ENCODE data around the gene PNRC1.

Gene PNRC1

DNA sequence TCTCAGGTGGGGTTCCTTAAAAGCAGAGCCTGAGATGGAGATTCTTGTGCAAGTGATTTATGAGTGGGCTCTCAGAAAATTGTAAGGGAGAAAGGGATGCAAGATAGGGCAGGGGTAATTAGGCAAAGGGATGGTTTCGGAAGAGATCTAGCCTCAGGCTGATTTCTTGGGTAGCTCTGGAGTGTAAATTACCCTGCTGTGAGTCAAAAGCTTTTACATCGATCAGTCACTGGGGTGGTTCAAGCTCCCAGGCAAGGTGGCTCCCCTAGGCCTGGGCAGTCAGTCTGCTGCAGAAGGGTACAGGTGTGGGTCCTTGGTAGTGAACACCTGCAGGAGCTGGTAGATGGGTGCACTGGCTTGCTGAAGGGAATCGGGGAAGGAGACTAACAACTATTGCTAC lies 54.2 kb downstream of the PNRC1 start:
- no peak for DNase-seq (ENCODE audit: low read depth)
- TF ChIP-seq, protein P1, sequence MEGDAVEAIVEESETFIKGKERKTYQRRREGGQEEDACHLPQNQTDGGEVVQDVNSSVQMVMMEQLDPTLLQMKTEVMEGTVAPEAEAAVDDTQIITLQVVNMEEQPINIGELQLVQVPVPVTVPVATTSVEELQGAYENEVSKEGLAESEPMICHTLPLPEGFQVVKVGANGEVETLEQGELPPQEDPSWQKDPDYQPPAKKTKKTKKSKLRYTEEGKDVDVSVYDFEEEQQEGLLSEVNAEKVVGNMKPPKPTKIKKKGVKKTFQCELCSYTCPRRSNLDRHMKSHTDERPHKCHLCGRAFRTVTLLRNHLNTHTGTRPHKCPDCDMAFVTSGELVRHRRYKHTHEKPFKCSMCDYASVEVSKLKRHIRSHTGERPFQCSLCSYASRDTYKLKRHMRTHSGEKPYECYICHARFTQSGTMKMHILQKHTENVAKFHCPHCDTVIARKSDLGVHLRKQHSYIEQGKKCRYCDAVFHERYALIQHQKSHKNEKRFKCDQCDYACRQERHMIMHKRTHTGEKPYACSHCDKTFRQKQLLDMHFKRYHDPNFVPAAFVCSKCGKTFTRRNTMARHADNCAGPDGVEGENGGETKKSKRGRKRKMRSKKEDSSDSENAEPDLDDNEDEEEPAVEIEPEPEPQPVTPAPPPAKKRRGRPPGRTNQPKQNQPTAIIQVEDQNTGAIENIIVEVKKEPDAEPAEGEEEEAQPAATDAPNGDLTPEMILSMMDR (IDR thresholded peaks at IDR 0.05; ENCODE audit: low read depth, low read length, missing control alignments): no peak

More for the DNA sequence above, 54.2 kb downstream of the PNRC1 start:
- H3K4me3 ChIP-seq (ENCODE audit: low read depth, low read length): no peak overlapping the region
